GM18517 (cell line): ENCODE data around the gene NPB.

ENCODE experiments used
- ATAC-seq: cut with Tn5 transposase; IDR thresholded peaks from one replicate; pipeline ENCODE4 v1.9.1; 2021; ENCODE audit warnings: mild to moderate bottlenecking, moderate library complexity; ENCODE audit not compliant: unreplicated experiment

Gene NPB

GRCh38 chr17:81939218-81939617, 37.2 kb downstream of the NPB start:
- no peak for ATAC-seq

- no peak for ATAC-seq
Measured at GRCh38 chr17:81939881-81940385, 37.9 kb downstream of the NPB start.

GRCh38 chr17:81940538-81941483, 38.8 kb downstream of the NPB start:
- ATAC-seq: no peak

- ATAC-seq: no peak
Measured at GRCh38 chr17:81941484-81942166, 39.6 kb downstream of the NPB start.

- ATAC-seq: no peak
Measured at GRCh38 chr17:81942167-81942553, 40.1 kb downstream of the NPB start.

- ATAC-seq: no peak
Measured at GRCh38 chr17:81944858-81945257, 42.8 kb downstream of the NPB start.

- no peak for ATAC-seq
Measured at GRCh38 chr17:81947189-81947588, 45.2 kb downstream of the NPB start, which contains the start of gene MYADML2. TSS of gene MYADML2 (minus strand) at chr17:81947233. CDS start at chr17:81941741, 5,492 bp downstream.

GRCh38 chr17:81948635-81949378, 46.8 kb downstream of the NPB start:
- no peak for ATAC-seq

- no peak for ATAC-seq
Measured at GRCh38 chr17:81950501-81950900, 48.5 kb downstream of the NPB start.

GRCh38 chr17:81951785-81952684, 50.0 kb downstream of the NPB start:
- no peak for ATAC-seq
